Activated T-helper 17 cell treated with anti-CD3 and anti-CD28 coated beads, Interleukin-2, amount 50 U/mL, for 72 hours (primary cell): ENCODE measurements around the gene CDC14B. TPM values are rescaled to one million over a fixed set of nuclear protein-coding genes. Genes with fewer than 3 reads are reported as not detected.
"Not testable (repeated sequence)": the region's sequence is repeated elsewhere in the genome, so short reads cannot be mapped to it uniquely, and the experiment has no call there.

Experiments used
- ATAC-seq: fragments of 150-1000 bp; cut with Tn5 transposase; replicated peaks from 2 replicates; pipeline ENCODE4 v1.10.0; 2021; ENCODE audit warnings: mild to moderate bottlenecking, moderate library complexity
- H3K27ac Mint-ChIP-seq: one replicate; pipeline ENCODE4 v1.8.0; 2022; ENCODE audit warnings: mixed read lengths
- H3K27me3 Mint-ChIP-seq: one replicate; pipeline ENCODE4 v1.8.0; 2022; ENCODE audit warnings: mixed read lengths
- H3K36me3 Mint-ChIP-seq: one replicate; pipeline ENCODE4 v1.8.0; 2022; ENCODE audit warnings: low read depth, mild to moderate bottlenecking, mixed read lengths
- H3K4me1 Mint-ChIP-seq: one replicate; pipeline ENCODE4 v1.8.0; 2022; ENCODE audit warnings: mixed read lengths
- H3K4me3 Mint-ChIP-seq: one replicate; pipeline ENCODE4 v1.8.0; 2022; ENCODE audit warnings: mild to moderate bottlenecking, mixed read lengths
- H3K9me3 Mint-ChIP-seq: one replicate; pipeline ENCODE4 v1.8.0; 2022; ENCODE audit warnings: mixed read lengths
- total RNA-seq, 2 donors: library from RNA; stranded (reverse); gene quantifications; one replicate each; pipeline ENCODE4 v1.2.3, GENCODE V29; 2022

CDC14B gene
- total RNA-seq, 2 donors from 2014 or later, result 2.4 to 6.5 TPM

GRCh38 chr9:96616817-96617438 lies 2.7 kb downstream of the CDC14B start:
- ATAC-seq, result no peak
- no peaks in the 10 kb centered on the region for H3K9me3 Mint-ChIP-seq
- peaks cover 28% of the 10 kb centered on the region for H3K27me3 Mint-ChIP-seq
- no peak overlapping the region for H3K27ac Mint-ChIP-seq
- H3K36me3 Mint-ChIP-seq, result no peaks in the 10 kb centered on the region
- H3K4me1 Mint-ChIP-seq, result no peaks in the 10 kb centered on the region
- H3K4me3 Mint-ChIP-seq, result no peak overlapping the region

- Mint-ChIP-seq H3K27ac (no peak overlapping the region), H3K4me3 (no peak overlapping the region), H3K9me3 (no peaks in the 10 kb centered on the region), H3K36me3 (no peaks in the 10 kb centered on the region), H3K4me1 (no peaks in the 10 kb centered on the region), H3K27me3 (peaks cover 28% of the 10 kb centered on the region)
- no peak for ATAC-seq
Observed at GRCh38 chr9:96615411-96615810, 4.2 kb downstream of the CDC14B start.

- not testable (repeated sequence) for H3K4me3 Mint-ChIP-seq, H3K4me1 Mint-ChIP-seq, H3K27ac Mint-ChIP-seq, ATAC-seq, H3K36me3 Mint-ChIP-seq, H3K9me3 Mint-ChIP-seq
- peaks cover 31% of the 10 kb centered on the region for H3K27me3 Mint-ChIP-seq
Observed at GRCh38 chr9:96614664-96615063, 5.0 kb downstream of the CDC14B start.

GRCh38 chr9:96612966-96613589 lies 6.6 kb downstream of the CDC14B start:
- Mint-ChIP-seq H3K36me3 (no peaks in the 10 kb centered on the region), H3K27me3 (peaks cover 35% of the 10 kb centered on the region), H3K27ac (no peak overlapping the region), H3K4me3 (no peak overlapping the region), H3K4me1 (no peaks in the 10 kb centered on the region), H3K9me3 (no peaks in the 10 kb centered on the region)
- ATAC-seq, result no peak

- Mint-ChIP-seq H3K4me1 (no peaks in the 10 kb centered on the region), H3K27me3 (peaks cover 33% of the 10 kb centered on the region), H3K9me3 (no peaks in the 10 kb centered on the region), H3K27ac (no peak overlapping the region), H3K4me3 (no peak overlapping the region), H3K36me3 (no peaks in the 10 kb centered on the region)
- no peak for ATAC-seq
Observed at GRCh38 chr9:96612105-96612965, 7.3 kb downstream of the CDC14B start.

GRCh38 chr9:96611302-96611701 lies 8.3 kb downstream of the CDC14B start:
- Mint-ChIP-seq H3K27me3 (peaks cover 33% of the 10 kb centered on the region), H3K4me3 (no peak overlapping the region), H3K36me3 (no peaks in the 10 kb centered on the region), H3K9me3 (no peaks in the 10 kb centered on the region), H3K27ac (no peak overlapping the region), H3K4me1 (no peaks in the 10 kb centered on the region)
- no peak for ATAC-seq

GRCh38 chr9:96609732-96610131 lies 9.9 kb downstream of the CDC14B start:
- Mint-ChIP-seq H3K4me1 (no peaks in the 10 kb centered on the region), H3K9me3 (no peaks in the 10 kb centered on the region), H3K4me3 (no peak overlapping the region), H3K36me3 (no peaks in the 10 kb centered on the region), H3K27me3 (peaks cover 33% of the 10 kb centered on the region), H3K27ac (no peak overlapping the region)
- ATAC-seq, result no peak

- Mint-ChIP-seq H3K36me3 (no peaks in the 10 kb centered on the region), H3K27ac (no peak overlapping the region), H3K4me1 (no peaks in the 10 kb centered on the region), H3K9me3 (no peaks in the 10 kb centered on the region), H3K27me3 (peaks cover 29% of the 10 kb centered on the region), H3K4me3 (no peak overlapping the region)
- no peak for ATAC-seq
Observed at GRCh38 chr9:96607971-96608370, 11.7 kb downstream of the CDC14B start.

- Mint-ChIP-seq H3K4me3 (no peak overlapping the region), H3K36me3 (no peaks in the 10 kb centered on the region), H3K27me3 (peaks cover 13% of the 10 kb centered on the region), H3K4me1 (no peaks in the 10 kb centered on the region), H3K27ac (no peak overlapping the region), H3K9me3 (no peaks in the 10 kb centered on the region)
- ATAC-seq, result no peak
Observed at GRCh38 chr9:96605328-96605727, 14.3 kb downstream of the CDC14B start.

GRCh38 chr9:96604004-96604319 lies 15.7 kb downstream of the CDC14B start:
- no peaks in the 10 kb centered on the region for H3K36me3 Mint-ChIP-seq
- no peaks in the 10 kb centered on the region for H3K4me1 Mint-ChIP-seq
- peaks cover 10% of the 10 kb centered on the region for H3K27me3 Mint-ChIP-seq
- H3K9me3 Mint-ChIP-seq, result no peaks in the 10 kb centered on the region
- no peak overlapping the region for H3K27ac Mint-ChIP-seq
- no peak overlapping the region for H3K4me3 Mint-ChIP-seq
- no peak for ATAC-seq

- Mint-ChIP-seq H3K27me3 (peaks cover 6% of the 10 kb centered on the region), H3K4me1 (no peaks in the 10 kb centered on the region), H3K4me3 (no peak overlapping the region), H3K9me3 (no peaks in the 10 kb centered on the region), H3K36me3 (no peaks in the 10 kb centered on the region), H3K27ac (no peak overlapping the region)
- no peak for ATAC-seq
Observed at GRCh38 chr9:96603305-96604003, 16.2 kb downstream of the CDC14B start.

GRCh38 chr9:96599298-96599697 lies 20.3 kb downstream of the CDC14B start:
- H3K27me3 Mint-ChIP-seq, result no peaks in the 10 kb centered on the region
- no peaks in the 10 kb centered on the region for H3K4me1 Mint-ChIP-seq
- H3K36me3 Mint-ChIP-seq, result no peaks in the 10 kb centered on the region
- no peak overlapping the region for H3K4me3 Mint-ChIP-seq
- H3K27ac Mint-ChIP-seq, result no peak overlapping the region
- H3K9me3 Mint-ChIP-seq, result no peaks in the 10 kb centered on the region
- ATAC-seq, result no peak

GRCh38 chr9:96596601-96597111 lies 23.0 kb downstream of the CDC14B start:
- no peak for ATAC-seq
- no peaks in the 10 kb centered on the region for H3K9me3 Mint-ChIP-seq
- no peaks in the 10 kb centered on the region for H3K27me3 Mint-ChIP-seq
- no peaks in the 10 kb centered on the region for H3K4me1 Mint-ChIP-seq
- no peaks in the 10 kb centered on the region for H3K36me3 Mint-ChIP-seq
- no peak overlapping the region for H3K27ac Mint-ChIP-seq
- no peak overlapping the region for H3K4me3 Mint-ChIP-seq
